DMS114 treated with DMSO at 0.1 percent for 48 hours (cell line): Measurements from ENCODE around the gene C10orf71.

Experiments
- DNase-seq: peaks from one replicate; lab custom pipeline; 2025; ENCODE audit not compliant: unreplicated experiment; lab: John Stamatoyannopoulos, UW

Gene C10orf71, protein sequence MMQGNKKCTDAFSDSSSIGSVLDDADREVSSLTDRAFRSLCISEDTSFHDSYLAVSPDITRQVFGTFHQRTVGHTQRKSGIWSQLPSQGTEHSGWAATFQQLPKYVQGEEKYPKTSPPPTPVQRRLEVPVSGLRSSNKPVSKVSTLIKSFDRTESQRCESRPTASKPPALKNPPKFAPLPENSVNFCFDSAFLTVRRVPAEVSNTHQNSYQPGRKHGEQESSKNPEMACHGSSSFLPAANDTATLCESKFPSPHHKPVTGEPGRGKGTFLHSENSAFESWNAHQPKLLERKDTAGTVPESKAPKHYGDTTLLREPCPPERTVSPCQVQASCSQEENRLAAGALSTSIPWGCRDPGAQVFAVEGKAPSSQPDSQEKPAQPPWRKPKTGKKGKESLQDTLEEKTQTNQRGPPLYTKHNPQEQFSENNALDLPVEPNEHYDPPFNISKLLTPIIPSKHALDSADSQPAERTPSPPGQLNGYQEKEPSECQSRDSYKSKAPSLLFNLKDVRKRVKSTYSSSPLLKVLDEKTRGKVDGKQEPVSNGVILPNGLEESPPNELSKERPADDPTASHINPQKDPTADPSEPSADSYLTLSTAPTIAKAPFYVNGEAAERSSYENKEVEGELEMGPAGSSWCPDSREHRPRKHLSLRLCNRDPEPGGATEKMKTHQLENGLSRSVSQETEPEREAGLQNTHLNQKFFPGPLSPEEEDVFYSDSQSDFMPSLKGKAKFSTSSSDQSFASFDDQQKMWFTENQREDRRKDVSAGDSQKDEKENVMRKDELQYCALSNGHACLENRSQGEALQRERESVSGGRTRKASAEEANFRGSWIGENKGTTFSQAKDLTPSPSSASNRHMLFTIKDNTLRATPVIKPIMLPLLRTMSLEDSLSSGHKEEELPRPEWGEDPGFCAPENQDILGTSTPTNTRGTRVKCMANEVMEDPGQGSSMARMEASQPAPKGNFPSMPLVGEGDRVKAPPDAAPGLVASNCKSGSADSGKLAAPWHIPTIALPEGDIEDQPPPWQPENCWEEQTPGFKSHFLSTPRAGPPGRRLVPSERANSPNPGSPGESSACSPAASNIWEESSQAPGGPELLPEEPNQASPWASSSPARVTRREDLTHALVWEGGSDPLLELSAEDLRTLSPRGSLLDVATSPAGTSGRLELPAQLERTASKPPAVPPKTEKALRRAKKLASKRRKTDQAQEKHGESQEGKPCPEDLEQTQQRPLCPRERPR (N-terminal part only)

DNA sequence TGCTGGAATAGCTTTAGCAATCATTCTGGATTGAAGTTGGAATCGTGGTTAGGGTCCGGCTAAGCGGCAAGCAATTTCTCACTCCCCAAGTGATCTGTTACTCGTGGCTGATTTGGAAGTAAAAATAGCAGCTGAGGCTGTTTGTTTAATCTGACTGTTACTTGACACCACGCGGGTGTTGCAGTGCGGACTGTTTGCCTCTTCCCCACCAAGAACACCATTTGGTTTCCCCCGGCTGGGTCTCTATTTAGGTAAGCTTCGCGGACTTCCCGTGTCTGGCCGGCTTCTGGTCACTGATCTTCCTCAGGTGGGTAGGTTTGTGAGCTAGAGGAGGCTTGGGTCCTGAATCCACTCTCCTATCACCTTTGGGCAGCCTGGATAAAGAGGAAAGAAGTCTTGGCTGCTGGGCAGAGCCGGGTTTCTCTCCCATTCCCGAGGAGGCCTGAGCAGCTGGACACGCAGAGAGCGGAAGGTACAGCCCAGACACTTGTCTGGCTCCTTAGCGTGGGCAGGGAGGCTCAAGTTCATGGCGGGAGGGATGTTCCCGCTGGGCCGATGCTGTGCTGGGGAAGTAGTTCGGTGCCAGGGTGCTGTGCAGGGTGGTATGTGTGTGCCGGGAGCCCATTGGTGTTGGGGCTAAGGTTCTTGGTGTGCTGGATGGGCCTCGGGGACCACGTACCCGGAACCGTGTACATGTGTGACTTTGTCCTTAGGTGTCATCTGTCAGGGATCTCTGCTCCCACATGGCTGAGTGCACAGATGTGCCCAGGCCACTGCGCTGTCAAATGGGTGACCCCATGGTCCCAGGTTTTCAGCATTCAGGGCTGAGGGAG is at the start of gene C10orf71:
TSS of gene C10orf71 (plus strand) at position 188 of the 833 bp plus-strand sequence. CDS start 23,376 bp downstream, outside the sequence.
- DNase-seq = no peak

DNA sequence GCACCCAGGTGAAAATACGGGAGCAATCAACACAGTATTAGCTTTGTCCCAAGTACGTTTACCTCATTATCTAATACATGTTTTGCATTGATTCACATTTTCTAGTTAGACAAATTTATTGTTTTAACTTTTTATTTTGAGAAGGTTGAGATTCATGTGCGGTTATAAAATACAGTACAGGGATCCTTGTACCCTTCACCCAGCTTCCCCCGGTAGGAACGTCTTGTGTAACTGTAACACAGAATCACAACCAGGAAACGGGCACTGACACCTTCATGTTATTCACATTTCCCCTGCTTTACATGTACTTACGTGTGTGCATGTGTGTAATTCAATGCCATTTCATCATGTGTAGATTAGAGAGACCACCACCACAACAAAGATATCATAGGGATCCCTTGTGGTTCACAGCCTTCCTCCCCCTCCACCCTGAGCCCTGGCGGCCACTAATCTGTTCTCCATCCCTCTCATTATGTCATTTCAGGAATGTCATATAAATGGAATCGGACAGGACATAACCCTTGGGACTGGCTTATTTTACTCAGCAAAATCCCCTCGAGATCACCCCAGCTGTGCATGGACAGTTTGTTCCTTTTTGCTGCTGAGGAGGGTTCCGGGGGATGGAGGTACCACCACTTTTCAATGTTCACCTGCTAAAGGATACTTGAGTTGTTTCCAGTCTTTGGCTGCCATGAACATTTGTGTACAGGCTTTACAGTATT is 46.5 kb upstream of the C10orf71 start:
- no peak for DNase-seq

DNA sequence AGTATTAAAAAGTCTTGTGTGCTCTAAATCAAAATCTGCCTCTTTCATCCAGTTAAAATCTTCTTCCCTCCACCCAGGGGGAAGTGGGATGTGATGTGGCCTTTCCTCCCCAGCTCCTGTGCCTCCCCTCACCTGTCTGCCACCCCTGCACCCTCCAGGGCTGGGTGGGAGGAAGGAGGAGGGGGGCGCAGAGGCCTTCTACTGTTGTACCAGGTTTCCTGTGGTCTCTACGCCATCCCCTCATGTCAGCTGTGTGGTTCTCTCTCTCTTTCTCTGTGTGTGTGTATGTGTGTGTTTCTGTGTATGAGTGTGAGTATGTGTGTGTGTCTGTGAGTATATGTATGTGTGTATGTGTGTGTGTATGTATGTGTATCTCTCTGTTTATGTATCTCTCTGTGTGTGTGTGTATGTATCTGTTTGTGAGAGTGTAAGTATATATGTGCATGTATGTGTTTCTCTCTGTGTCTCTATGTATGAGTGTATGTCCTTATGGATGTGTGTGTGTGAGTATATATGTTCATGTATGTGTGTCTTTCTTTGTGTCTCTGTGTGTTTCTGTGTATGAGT is 45.5 kb upstream of the C10orf71 start:
- no peak for DNase-seq

DNA sequence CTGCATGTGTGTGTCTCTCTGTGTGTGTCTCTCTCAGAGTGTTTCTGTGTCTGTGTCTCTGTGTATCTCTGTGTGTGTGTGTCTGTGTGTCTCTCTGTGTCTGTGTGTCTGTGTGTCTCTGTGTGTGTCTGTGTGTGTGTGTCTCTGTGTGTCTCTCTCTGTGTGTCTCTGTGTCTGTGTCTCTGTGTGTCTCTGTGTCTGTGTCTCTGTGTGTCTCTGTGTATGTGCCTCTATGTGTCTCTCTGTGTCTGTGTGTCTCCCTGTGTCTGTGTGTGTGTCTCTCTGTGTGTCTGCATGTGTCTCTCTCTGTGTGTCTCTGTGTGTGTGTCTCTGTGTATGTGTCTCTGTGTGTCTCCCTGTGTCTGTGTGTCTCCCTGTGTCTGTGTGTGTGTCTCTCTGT is 44.8 kb upstream of the C10orf71 start:
- no peak for DNase-seq

DNA sequence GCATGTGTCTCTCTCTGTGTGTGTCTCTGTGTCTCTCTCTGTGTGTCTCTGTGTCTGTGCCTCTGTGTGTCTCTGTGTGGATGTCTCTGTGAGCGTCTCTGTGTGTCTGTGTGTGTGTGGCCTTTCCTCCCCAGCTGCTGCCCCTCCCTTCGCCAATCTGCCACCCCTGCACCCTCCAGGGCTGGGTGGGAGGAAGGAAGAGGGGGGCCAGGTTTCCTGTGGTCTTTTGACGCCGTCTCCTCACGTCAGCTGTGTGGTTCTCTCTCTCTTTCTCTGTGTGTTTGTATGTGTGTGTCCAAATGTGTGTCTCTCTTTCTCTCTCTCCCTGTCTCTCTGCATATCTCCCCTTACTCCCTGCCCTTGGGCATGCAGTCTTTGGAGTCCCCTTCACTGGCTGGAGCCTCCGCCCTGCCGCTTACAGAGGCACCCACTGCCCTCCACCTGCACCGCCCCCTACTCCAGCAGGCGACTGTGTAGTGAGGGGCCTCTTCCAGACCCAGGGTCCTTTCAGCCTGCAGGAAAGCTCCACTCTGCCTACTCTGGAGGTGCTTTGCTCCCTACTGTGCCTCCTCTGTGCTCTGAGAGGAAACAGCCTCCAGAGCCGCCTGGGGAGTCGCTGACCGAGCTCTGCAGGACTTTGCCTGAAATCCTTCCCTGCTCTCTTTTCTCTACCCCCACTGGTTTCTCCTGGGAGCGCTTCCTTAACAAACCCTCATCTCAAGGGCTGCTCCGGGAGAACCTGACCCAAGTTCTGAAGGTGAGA is 44.2 kb upstream of the C10orf71 start:
- no peak for DNase-seq

DNA sequence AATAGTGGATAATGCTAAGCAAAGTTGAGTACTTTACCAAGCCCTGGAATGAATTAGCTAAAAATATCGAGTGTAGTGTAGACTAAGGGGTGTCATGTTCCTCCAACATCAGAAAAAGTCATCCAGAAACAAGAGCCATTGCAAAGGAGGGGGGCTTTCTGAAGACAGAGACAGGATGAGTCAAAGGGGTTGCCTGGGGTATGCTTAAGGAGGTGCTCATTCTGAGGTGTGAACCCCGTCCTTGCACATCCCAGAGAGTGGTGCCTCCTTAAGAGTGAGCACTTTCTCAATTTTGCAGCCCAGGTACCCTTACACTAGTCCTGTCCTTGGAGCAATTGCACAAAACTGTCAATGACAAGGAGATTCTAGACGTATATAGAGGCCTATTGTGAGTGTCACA is 43.1 kb upstream of the C10orf71 start:
- no peak for DNase-seq

DNA sequence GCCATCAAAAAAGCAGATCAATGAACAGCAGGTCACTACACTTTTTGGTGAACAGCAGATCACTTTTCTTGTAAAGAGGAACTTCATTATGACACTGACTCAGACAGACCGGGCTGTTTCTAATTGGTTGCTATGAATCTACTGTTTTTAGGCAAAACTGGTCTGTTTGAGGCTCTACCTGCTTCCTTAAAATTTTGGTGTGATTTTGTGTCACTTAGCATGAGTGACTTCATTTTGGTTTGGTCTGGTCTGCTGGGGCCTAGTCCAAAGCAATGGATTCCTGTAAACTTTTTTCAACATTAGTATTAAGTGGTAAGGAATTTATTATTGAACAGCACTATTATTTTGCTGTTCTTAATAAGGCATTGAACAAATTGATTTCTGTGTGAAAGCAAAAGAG is 41.8 kb upstream of the C10orf71 start:
- no peak for DNase-seq

DNA sequence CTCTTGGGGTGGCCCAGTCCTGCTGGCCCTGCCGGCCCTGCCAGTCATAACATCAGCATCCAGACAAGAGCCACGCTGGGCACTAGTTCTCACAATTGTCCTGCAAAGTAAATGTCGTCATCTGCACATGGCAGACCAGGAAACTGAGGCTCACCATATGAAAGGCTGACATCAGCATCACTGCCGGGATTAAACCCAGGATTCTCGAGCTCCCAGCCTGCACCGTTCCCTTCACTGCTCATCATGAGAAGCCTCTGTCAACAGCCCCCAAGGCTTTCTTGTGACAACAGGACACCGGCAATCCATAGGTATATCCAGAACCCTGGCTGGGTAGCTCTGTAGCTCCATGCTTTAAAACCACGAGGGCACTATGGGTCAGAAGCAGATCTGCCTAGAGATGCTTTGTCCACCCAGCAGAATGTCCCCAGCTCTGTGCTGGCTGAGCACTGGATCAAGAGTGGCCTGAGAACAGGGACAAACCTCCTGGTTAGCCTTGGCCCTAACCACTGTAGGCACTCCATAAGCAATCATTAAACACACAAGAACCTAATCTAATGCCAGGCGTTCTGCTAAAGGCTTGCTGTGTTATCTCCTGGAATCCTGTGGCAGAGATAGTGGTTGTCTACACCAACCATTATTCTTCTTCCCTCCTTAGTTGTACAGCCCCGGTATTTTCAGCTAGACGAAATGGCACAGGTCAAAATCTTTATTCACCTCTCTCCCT is 41.2 kb upstream of the C10orf71 start:
- DNase-seq = no peak

DNA sequence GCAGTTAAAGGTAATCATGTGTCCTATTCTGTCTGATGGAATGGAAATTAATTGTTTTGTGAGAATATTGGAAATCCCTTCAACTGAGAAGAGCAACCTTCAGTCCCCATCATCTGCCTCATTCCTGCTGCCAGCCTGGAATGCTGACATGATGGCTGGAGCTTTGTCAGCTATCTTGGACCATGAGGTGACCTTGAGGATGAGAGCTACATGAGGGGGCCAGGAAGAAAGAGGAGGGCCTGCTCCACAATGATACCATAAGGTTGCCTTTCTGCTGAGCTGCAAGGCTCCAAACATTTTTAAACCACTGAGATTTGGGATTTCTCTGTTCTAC is 40.7 kb upstream of the C10orf71 start:
- DNase-seq = no peak

DNA sequence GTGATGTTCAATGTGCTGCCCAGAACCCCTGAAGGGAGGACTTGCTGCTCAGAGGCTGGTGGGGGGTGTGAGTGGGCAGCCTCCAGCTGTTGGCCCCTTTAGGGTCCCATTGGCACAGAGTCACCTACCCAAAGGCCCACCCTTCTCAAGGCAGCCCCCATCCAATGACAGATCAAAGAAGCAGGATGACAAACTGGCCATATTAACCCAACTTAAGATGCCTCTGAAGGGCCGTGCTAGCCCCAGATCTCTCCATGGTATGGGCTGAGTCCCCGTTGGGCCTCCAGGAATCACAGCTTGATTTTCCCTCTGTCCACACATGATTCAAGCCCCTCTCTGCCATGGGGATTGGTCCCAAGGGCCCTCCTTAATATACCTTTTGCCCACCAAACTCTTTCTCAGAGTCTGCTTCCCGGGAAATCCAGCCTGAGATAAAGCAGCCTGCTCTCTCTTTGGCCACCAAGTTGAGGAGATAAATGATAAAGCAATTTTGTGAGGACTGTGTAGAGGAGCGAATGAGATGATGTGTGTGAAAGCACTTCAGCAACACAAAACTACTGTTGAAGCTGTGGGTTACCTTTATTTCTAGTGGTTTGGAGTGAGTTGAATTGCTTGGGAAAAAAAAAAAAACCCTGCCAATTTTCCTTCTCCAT is 38.2 kb upstream of the C10orf71 start:
- DNase-seq = no peak

DNA sequence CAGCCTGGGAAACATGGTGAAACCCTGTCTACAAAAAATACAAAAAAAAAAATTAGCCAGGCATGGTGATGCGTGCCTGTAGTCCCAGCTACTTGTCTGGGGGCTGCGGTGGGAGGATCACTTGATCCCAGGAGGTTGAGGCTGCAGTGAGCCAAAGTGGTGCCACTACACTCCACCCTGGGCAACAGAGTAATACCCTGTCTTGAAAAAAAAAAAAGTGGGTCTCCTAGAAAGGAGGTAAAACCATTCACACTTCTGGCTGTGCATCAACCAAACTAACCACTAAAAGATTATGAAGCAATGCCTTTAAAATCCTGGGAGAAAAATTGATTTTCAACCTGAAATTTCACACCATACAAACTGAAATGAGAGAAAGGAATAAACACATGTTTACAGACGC is 35.4 kb upstream of the C10orf71 start:
- no peak for DNase-seq

DNA sequence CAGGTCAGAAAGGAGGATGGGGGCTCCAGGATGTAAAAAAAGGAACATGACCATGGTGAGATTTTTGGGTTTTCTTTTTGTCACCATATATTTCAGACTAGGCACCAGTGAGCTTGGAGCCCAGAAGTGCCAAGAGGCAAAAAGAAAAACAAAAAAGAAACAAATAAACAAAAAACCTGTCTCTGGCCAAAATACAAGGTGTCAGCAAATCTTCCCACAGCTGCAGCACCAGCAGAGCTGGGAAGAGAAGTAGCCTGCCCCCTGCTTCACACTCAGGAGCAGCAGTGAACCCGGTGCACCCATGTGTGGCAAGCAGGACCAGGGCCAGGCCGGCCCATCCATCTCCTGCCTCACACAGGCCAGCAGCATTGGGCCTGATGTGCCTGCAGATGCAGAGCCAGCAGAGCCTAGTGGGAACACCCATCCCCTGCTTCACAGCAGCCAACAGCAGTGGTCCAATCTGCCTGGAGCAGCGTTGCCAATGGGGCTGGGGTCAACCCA is 34.7 kb upstream of the C10orf71 start:
- DNase-seq = no peak

DNA sequence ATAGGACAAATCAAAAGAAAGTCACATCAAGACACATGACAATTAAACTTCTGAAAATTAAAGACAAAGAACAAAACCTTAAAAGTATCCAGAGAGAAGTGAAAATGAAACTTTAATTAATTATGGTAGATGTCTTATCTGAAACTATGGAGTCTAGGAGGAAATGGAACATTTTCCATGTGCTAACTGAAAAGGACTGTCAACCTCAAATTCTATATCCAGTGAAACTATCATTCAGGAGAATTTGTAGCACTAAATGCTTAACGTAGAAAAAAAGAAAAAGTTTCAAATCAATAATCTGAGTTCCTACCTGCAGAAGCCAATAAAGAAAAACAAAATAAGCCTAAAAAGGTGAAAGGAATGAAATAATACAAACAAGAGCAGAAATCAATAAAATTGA is 33.1 kb upstream of the C10orf71 start:
- DNase-seq = no peak

DNA sequence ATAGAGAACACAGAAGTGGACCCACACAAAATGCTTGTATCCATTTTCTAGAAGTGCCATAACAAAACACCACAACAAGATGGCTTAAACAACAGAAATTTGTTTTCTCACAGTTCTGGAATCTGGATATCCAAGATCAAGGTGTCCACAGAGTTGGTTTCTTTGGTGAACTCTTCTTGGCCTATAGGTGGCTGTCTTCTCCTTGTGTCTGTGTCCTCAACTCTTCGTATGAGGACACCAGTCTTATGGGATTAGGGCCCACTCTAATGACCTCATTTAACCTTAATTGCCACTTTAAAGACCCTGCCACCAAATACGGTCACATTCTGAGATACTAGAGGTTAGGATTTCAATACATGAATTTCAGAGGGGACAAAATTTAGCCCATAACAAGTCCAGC is 30.8 kb upstream of the C10orf71 start:
- no peak for DNase-seq

DNA sequence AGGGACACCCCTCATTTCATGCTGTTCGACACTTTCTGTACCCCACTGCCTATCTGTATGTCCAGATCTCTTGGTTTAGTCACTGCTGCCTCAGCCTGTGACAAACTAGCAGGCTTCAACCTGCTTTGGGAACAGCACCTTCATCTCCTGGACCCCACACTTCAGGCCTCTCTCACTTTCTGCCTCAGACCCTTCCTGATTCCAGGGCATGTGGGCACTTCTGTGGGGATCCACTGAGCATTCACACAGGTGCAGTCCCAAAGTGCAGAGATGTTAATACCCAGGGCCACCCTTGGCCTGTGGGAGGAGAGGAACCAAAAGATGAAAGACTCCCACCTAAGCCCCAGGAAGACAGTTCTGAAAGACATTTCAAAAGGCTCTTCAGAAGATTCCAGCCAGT is 29.4 kb upstream of the C10orf71 start:
- no peak for DNase-seq

DNA sequence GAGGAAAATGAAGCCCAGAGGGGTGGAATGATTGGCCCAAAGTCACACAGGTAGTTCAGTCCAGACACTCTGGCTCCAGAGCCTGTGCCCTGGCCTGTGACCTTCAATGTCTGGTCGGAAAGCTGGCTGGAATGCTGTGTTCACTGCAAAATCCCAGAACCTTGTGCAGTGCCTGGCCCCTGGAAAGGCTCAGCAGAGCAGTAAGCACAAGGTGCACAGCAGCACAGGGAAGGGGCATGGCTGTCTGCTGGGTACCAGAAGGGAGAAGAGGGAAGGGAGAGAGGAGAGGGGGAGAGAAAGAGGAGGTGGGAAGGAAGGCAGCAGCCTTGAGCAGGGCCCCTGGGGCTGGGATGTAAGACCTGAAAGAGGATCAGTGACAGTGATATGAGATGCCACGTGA is 28.4 kb upstream of the C10orf71 start:
- no peak for DNase-seq

DNA sequence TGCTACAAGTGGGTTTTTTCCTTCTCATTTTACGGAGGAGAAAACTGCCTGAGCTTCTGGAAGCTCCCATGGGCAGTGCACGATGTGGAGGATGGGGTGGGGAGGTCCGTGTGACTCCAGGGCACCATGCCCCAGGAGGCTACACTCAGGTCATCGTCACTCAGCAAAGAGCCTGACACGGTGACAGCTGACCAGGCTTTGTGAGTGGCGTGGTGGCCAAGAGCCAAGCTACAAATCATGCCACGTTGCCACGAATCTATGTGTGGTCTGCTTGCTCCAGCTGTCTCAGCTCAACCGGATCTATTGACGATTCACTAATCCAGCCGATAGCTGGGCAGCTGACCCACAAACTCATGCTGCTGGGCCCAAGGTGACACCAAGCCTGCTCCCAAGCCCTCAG is 27.6 kb upstream of the C10orf71 start:
- DNase-seq = no peak
